NCI-H524 treated with DMSO at 0.1 percent for 48 hours (cell line): ENCODE data around the gene FURIN.
"Not testable (repeated sequence)": the region's sequence is repeated elsewhere in the genome, so short reads cannot be mapped to it uniquely, and the experiment has no call there.

Source experiments
- DNase-seq: peaks from one replicate; lab custom pipeline; 2025; lab: John Stamatoyannopoulos, UW

The FURIN gene

GRCh38 chr15:90883526-90883975 lies 15.2 kb downstream of the FURIN start:
- DNase-seq: no peak

DNA sequence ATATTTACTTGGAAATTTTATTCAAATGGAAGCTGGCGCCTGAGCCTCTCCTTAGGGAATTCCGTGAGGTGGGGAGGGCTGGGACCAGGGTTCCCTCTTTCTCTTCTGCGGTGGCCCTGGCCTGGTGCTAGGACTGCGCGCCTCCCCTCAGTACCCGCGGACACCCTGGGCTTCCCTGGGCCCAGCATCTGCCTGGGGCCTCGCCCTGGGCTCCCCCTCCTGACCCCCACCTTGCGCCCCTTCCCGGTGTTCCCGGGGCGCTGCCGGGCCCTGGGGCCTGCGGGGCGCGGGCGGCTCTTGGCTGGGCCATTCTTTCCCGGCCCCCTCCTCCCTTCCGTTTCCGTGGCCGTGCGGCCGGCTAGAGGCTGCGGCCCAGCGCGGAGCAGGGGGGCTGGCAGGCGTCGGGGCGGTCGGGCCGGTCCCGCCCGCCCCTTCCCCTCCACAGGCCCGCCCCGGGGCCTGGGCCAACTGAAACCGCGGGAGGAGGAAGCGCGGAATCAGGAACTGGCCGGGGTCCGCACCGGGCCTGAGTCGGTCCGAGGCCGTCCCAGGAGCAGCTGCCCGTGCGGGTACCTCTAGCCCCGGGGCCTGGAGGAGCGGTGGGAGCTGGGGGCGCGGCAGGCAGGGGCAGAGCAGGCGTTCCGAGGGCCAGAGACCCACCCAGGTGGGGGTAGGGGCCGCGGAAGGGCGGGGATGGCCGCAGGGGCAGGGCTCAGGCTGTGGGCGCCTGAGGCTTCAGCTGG lies 15.8 kb downstream of the FURIN start, which contains the start of gene FES:
Gene FES (plus strand): TSS at position 529 of the 743 bp plus-strand sequence. CDS start 542 bp downstream, outside the sequence.
- DNase-seq: no peak

GRCh38 chr15:90884719-90885431 lies 16.5 kb downstream of the FURIN start:
- DNase-seq: no peak

- DNase-seq: peak; percentile 37
These were observed 17.3 kb downstream of the FURIN start for GRCh38 chr15:90885432-90886290.

DNA sequence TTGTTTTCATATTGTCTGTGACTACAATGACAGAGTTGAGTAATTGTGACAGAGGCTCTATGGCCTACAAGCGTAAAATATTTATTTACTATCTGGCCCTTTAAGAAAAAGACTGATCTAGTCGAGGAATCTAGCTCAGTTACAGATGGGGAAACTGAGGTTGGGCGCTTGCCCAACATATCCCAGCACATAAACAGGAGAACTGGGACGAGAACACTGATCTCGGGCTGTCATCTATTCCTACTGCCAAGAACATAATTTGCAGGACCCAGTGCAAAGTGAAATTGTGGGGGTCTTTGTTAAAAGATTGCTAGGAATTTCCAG lies 17.9 kb downstream of the FURIN start:
- no peak for DNase-seq

- DNase-seq: no peak
These were observed 18.7 kb downstream of the FURIN start for GRCh38 chr15:90887037-90887481.

- no peak for DNase-seq
These were observed 20.9 kb downstream of the FURIN start for GRCh38 chr15:90889313-90889730.

DNA sequence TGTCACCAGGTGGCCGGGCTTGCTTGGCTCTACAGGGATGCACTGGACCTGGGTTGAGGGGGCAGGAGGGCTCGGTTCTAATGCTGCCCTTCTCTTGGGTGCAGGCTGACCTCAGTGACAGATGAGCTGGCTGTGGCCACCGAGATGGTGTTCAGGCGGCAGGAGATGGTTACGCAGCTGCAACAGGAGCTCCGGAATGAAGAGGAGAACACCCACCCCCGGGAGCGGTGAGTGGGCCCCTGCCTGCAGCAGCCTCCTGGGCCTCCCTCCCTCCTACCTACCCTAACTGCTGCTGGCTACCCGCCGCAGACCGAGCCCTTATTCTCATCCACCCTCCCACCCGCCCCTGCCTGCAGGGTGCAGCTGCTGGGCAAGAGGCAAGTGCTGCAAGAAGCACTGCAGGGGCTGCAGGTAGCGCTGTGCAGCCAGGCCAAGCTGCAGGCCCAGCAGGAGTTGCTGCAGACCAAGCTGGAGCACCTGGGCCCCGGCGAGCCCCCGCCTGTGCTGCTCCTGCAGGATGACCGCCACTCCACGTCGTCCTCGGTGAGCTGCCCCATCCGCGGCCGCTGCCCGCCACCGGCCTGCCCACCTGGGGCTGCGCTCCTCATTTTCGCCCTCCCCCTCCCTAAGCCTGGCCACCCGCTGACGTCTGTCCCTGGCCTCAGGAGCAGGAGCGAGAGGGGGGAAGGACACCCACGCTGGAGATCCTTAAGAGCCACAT lies 21.5 kb downstream of the FURIN start:
- DNase-seq: no peak

DNA sequence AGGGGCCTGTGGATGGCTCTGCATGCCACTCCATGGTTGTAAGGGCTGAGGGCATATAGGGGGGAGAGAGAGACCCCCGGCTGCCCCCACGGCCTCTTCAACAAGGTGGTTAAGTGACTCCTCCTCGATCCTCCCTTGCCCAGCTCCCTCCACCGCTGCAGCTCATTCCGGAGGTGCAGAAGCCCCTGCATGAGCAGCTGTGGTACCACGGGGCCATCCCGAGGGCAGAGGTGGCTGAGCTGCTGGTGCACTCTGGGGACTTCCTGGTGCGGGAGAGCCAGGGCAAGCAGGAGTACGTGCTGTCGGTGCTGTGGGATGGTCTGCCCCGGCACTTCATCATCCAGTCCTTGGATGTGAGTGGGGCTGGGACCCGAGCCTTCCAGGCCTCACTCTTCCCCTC lies 22.5 kb downstream of the FURIN start:
- DNase-seq: no peak

GRCh38 chr15:90891346-90891949 lies 23.1 kb downstream of the FURIN start:
- DNase-seq: no peak

DNA sequence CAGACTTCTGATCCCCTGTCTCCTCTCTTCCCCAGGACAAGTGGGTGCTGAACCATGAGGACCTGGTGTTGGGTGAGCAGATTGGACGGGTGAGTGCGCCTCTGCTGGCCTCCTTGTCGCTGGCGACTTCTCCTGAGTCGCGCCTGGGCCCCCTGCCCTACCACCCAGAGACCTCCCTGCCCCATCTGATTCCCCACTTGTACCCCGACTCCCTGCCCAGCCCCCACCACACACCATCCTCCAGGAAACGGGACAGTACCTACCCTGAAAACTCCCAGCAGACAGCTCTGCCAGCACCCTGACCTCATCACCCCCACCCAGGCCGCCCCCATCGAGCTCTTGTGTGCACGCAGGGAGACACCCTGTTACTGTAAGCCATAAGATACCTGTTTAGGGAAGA lies 23.6 kb downstream of the FURIN start:
- DNase-seq: no peak

GRCh38 chr15:90892498-90893174 lies 24.2 kb downstream of the FURIN start:
- DNase-seq: no peak

DNA sequence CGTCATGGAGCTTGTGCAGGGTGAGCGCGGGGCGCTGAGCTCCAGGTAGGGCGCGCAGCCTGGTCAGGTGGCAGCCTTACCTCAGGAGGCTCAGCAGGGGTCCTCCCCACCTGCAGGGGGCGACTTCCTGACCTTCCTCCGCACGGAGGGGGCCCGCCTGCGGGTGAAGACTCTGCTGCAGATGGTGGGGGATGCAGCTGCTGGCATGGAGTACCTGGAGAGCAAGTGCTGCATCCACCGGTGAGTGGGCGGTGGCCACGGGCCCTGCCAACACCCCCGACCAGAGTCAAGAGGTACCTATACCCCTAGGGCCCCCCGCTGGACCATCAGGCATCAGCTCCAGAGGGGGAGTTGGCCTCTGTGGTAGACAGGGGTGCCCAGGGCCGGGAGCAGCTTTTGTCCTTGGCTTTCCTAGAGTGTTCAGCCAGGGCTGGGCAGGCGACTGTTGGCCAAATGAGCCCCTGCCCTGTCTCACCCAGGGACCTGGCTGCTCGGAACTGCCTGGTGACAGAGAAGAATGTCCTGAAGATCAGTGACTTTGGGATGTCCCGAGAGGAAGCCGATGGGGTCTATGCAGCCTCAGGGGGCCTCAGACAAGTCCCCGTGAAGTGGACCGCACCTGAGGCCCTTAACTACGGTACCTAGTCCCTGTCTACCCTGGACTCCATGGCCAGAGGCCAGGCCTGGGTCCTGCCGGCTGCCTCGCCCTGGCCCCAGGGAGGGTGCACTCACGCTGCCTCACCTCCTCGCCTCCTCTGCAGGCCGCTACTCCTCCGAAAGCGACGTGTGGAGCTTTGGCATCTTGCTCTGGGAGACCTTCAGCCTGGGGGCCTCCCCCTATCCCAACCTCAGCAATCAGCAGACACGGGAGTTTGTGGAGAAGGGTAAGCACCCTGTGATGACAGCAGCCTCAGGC lies 25.0 kb downstream of the FURIN start:
- DNase-seq: no peak

- DNase-seq: peak; percentile 90
These were observed 27.3 kb downstream of the FURIN start for GRCh38 chr15:90895571-90896117.

DNA sequence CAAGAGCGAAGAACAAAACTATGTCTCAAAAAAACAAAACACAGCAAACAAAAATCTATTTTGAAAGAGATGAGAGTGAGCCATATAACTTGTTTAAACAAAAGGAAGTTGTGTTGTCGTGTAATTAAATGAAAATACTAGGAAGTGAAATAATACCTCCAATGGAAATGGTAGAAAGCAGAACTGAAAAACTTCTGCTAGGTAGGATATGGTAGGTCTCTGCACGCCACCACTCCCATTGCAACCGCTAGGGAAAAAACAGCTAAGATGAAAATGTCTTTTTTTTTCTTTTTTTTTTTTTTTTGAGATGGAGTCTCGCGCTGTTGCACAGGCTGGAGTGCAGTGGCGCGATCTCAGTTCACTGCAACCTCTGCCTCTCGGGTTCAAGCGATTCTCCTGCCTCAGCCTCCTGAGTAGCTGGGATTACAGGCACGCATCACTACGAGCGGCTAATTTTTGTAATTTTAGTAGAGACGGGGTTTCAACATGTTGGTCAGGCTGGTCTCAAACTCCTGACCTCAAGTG lies 28.8 kb downstream of the FURIN start:
- not testable (repeated sequence) for DNase-seq

DNA sequence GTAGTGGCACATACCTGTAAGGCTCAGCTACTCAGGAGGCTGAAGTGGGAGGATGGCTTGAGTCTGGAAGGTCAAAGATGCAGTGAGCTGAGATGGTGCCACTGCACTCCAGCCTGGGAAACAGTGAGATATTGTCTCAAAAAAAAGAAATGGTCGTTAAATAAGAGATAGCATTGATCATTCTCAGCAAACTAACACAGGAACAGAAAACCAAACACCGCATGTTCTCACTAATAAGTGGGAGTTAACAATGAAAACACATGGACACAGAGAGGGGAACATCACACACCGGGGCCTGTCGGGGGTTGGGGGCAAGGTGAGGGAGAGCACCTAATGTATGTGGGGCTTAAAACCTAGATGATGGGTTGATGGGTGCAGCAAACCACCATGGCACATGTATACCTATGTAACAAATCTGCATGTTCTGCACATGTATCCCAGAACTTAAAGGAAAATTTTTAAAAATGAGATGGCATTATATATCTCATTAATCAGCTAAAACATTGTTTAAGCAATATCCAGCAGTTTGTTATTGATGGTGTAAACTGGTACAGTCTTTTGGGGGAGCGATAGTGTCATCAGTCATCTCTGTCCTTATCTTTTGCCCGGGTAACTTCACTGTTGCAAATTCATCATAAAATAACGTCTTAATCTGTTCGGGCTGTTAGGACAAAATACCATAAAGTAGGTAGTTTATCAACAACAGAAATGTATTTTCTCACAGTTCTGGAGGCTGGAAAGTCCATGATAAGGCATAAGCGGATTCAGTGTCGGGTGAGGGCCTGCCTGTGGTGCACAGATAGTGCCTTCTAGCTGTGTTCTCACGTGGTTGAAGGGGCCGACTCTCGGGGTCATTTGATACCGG lies 33.0 kb downstream of the FURIN start:
- DNase-seq: no peak

DNA sequence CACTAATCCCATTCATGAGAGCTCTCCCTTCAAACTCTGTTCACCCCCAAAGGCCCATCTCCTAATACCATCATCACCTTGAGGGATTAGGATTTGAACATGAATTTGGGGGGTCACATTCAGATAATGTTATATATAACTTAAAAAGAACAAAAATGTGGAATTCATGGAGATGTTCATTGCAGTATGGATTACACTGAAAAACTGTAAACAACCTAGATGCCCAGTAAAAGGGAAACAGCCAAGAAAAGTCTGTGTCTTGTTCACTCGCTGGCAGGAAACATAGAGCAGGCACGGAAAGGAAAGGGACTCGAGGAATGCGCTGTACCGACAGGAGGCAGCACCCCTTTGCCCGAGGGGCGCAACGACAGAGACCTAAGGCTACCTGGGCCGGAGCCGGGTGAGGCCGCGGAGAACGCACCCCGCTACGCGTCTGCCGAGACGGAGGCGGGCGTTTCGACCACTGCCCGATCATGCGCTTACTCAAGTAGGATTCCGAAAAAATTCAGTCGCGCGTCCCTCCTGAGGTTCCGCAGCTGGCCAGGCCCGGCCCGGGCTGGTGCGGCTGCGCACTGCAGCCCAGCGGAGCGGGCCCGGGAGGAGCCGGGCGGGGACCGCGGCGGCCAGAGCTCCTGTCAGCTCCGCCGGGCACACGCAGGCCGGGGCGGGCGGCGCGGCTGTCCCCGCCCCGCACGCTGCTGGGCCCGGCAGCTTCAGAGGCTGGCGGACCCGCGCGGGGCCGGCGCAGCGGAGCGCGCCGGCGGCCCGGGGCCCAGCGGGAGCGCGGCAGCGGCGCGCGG lies 33.9 kb downstream of the FURIN start:
- peak; percentile 46 for DNase-seq
